Fibroblast of the aortic adventitia (primary cell): Measurements from ENCODE around the gene MEGF11. TPM values are rescaled to one million over a fixed set of nuclear protein-coding genes. Genes with fewer than 3 reads are reported as not detected.

Experiments
- DNase-seq: peaks from one replicate; pipeline ENCODE4 v3.0.0-alpha.2; 2010; ENCODE audit warnings: low read depth
- H3K4me3 ChIP-seq: 2 replicates; pipeline ENCODE4 v1.5.1; 2011; ENCODE audit warnings: low read depth, mild to moderate bottlenecking, control low read depth, low read length, moderate library complexity
- total RNA-seq: library from RNA; depleted of rRNA; stranded (reverse); fragments of >200 nt; gene quantifications from 2 replicates; pipeline ENCODE4 v1.2.3, GENCODE V29; 2012; ENCODE audit warnings: low replicate concordance
- TF ChIP-seq, protein P1 (sequence below): IDR thresholded peaks from 2 replicates; pipeline ENCODE4 v1.5.1; 2011; ENCODE audit warnings: mild to moderate bottlenecking, low read length, control low read depth, inconsistent platforms; ENCODE audit not compliant: insufficient read depth

Gene MEGF11
- total RNA-seq, 1 donor, result 0.36 TPM

DNA sequence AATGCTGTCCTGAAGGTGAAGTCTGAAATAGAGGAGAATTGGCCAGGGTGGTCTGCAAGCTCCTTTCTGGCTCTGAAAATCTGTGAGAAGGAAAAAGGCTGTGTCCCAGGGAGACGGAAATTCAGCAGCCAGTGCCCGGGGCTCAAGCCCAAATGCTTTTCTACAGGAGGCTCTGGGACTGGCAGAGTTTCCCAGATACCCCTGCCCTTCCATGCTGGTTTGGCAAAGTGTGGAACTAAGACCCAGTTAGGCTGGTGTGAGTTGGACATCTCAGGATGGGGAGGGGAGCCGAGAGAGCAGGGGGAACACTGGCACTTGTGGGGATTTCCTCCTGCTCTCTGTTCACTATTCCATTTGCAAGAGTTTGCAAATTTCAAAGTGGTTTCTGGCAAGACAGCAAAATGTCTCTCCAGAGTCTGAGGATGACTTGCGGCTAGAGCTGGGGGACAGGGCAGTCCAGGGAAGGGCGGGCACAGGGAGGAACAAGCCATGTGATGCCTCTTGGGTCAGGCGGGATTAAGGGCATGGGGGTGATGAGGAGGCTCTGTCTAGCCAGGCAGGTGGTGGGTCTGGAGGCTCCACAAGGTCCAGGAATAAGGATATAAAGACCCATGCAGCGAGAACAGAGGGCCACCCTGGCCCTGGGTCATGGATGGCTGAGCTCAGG lies 231.9 kb downstream of the MEGF11 start:
- no peak for DNase-seq
- no peak overlapping the region for H3K4me3 ChIP-seq
- TF ChIP-seq, protein P1, sequence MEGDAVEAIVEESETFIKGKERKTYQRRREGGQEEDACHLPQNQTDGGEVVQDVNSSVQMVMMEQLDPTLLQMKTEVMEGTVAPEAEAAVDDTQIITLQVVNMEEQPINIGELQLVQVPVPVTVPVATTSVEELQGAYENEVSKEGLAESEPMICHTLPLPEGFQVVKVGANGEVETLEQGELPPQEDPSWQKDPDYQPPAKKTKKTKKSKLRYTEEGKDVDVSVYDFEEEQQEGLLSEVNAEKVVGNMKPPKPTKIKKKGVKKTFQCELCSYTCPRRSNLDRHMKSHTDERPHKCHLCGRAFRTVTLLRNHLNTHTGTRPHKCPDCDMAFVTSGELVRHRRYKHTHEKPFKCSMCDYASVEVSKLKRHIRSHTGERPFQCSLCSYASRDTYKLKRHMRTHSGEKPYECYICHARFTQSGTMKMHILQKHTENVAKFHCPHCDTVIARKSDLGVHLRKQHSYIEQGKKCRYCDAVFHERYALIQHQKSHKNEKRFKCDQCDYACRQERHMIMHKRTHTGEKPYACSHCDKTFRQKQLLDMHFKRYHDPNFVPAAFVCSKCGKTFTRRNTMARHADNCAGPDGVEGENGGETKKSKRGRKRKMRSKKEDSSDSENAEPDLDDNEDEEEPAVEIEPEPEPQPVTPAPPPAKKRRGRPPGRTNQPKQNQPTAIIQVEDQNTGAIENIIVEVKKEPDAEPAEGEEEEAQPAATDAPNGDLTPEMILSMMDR, result no peak

GRCh38 chr15:66019826-66020398 lies 233.6 kb downstream of the MEGF11 start:
- TF ChIP-seq, protein P1, result no peak
- DNase-seq, result no peak
- no peak overlapping the region for H3K4me3 ChIP-seq

DNA sequence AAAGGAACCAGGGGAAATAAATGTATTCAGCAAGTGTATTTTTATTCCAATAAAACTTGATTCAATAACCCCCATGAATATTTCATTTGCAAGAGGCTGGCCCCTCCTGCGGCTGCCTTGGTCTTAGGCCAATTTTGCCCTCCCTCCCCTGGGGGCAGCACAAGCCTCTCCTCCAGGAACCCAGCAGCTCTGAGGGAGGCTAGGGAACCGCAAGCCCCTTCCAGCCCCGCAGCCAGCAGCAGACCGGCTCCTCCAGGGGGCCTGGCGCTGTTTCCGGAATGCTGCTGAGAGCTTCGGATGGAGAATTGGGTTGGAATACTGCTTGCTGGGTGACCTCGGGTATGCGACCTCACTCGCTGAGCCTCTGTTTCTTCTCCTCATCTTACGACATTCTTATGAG lies 234.2 kb downstream of the MEGF11 start:
- no peak overlapping the region for H3K4me3 ChIP-seq
- DNase-seq, result no peak

GRCh38 chr15:66018488-66018797 lies 235.1 kb downstream of the MEGF11 start:
- no peak for DNase-seq
- H3K4me3 ChIP-seq, result no peak overlapping the region

More for the DNA sequence above, 234.2 kb downstream of the MEGF11 start:
- TF ChIP-seq, protein P1, result no peak

GRCh38 chr15:66017792-66018487 lies 235.6 kb downstream of the MEGF11 start:
- TF ChIP-seq, protein P1, result no peak

More at GRCh38 chr15:66018488-66018797, 235.1 kb downstream of the MEGF11 start:
- TF ChIP-seq, protein P1, result no peak

DNA sequence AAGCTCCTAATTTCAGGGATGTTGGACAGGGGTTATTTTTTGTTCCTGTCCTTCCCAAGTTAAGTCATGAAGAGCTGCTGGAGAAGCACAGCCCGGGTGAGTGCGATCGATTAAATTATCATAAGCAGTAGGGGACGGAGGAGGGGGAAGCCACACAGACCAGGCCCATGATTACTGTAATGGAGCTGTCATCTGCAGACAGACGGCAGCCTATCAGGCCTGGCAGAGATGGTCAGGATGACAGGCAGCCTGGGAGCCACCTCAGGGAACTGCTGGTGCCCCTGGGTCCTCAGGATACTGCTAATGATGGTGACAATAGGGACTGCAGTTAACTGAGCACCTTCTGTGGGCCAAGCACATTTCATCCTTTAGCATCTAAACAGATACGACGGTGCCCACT lies 236.6 kb downstream of the MEGF11 start:
- DNase-seq, result no peak
- TF ChIP-seq, protein P1, result no peak

More at GRCh38 chr15:66017792-66018487, 235.6 kb downstream of the MEGF11 start:
- H3K4me3 ChIP-seq, result no peak overlapping the region
- no peak for DNase-seq

More for the DNA sequence above, 236.6 kb downstream of the MEGF11 start:
- H3K4me3 ChIP-seq, result no peak overlapping the region
